Vagina (tissue), 2 donors: ENCODE measurements around the gene SBF2.

Source experiments
- POLR2A ChIP-seq, 2 donors: fragments of 450-650 bp; IDR thresholded peaks; one replicate each; pipeline ENCODE4 v1.6.1; 2017; ENCODE audit warnings: antibody characterized with exemption in 2 of 2, mild to moderate bottlenecking in 2 of 2, moderate library complexity in 2 of 2
- POLR2AphosphoS5 ChIP-seq, 2 donors: sonication (generic); formaldehyde crosslinking; IDR thresholded peaks; one replicate each; pipeline ENCODE4 v1.9.0; 2017; ENCODE audit warnings: antibody characterized with exemption in 2 of 2, mild to moderate bottlenecking in 2 of 2, low read depth in 1 of 2; ENCODE audit not compliant: insufficient read depth in 1 of 2
- TF ChIP-seq, protein P1 (sequence below), 3 experiments: fragments of 450-650 bp in 2 of 3; fragments of 200-600 bp in 1 of 3; sonication (generic) in 1 of 3; IDR thresholded peaks; one replicate each; pipeline ENCODE4 v1.5.1; 2017 to 2019; ENCODE audit warnings: antibody characterized with exemption in 3 of 3, mild to moderate bottlenecking in 2 of 3, moderate library complexity in 2 of 3

DNA sequence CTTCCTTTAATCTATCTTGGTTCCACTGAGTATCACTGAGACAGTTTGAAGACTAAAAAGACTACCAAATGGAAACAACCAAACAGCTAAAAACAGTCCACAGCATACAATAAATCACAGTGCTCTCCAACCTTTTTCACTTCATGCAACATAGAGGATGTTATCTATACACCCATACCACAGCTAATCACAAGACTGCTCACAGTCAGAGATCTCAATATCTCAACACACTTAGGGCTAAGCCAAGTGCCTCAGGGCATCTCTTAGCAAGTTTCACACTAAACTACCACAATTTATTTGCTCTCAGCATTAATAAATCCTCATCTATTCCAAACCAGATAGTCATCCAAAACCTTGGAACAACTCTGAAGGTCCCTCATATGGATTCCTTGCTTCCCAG lies 129.4 kb downstream of the SBF2 start:
- no peak for TF ChIP-seq POLR2AphosphoS5 (IDR thresholded peaks at IDR 0.05; ENCODE audit: insufficient read depth in 1 of 2, low read depth in 1 of 2)
- TF ChIP-seq, protein P1, sequence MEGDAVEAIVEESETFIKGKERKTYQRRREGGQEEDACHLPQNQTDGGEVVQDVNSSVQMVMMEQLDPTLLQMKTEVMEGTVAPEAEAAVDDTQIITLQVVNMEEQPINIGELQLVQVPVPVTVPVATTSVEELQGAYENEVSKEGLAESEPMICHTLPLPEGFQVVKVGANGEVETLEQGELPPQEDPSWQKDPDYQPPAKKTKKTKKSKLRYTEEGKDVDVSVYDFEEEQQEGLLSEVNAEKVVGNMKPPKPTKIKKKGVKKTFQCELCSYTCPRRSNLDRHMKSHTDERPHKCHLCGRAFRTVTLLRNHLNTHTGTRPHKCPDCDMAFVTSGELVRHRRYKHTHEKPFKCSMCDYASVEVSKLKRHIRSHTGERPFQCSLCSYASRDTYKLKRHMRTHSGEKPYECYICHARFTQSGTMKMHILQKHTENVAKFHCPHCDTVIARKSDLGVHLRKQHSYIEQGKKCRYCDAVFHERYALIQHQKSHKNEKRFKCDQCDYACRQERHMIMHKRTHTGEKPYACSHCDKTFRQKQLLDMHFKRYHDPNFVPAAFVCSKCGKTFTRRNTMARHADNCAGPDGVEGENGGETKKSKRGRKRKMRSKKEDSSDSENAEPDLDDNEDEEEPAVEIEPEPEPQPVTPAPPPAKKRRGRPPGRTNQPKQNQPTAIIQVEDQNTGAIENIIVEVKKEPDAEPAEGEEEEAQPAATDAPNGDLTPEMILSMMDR (IDR thresholded peaks at IDR 0.05) = no peak
- no peak for TF ChIP-seq POLR2A (IDR thresholded peaks at IDR 0.05)
